Stimulated activated CD8-positive, alpha-beta memory T cell treated with anti-CD3 and anti-CD28 coated beads, Interleukin-4, amount 100 ng/mL, for 24 hours (primary cell): Measurements from ENCODE around the gene CD1B.
"Not testable (repeated sequence)": the region's sequence is repeated elsewhere in the genome, so short reads cannot be mapped to it uniquely, and the experiment has no call there.

Source experiments
- DNase-seq: peaks from one replicate; pipeline ENCODE4 v3.0.0-alpha.2; 2020; ENCODE audit warnings: low read depth

Gene CD1B

GRCh38 chr1:158331481-158332150 lies at the start of gene CD1B:
TSS of gene CD1B (minus strand) at chr1:158331531. CDS start at chr1:158331423, 108 bp downstream.
- DNase-seq = no peak

- DNase-seq = no peak
Observed at GRCh38 chr1:158374860-158375259, 43.5 kb upstream of the CD1B start.

- DNase-seq = not testable (repeated sequence)
Observed at GRCh38 chr1:158374101-158374500, 42.8 kb upstream of the CD1B start.

GRCh38 chr1:158371188-158371953 lies 40.0 kb upstream of the CD1B start:
- peak; percentile 5 for DNase-seq

- DNase-seq = no peak
Observed at GRCh38 chr1:158366783-158367182, 35.5 kb upstream of the CD1B start.

- DNase-seq = no peak
Observed at GRCh38 chr1:158362941-158363340, 31.6 kb upstream of the CD1B start.

GRCh38 chr1:158362482-158362881 lies 31.2 kb upstream of the CD1B start:
- DNase-seq = no peak

GRCh38 chr1:158357441-158357840 lies 26.1 kb upstream of the CD1B start:
- DNase-seq = no peak

GRCh38 chr1:158356616-158357015 lies 25.3 kb upstream of the CD1B start:
- no peak for DNase-seq

- no peak for DNase-seq
Observed at GRCh38 chr1:158355773-158356285, 24.5 kb upstream of the CD1B start.

GRCh38 chr1:158354255-158354654 lies 22.9 kb upstream of the CD1B start:
- no peak for DNase-seq

- DNase-seq = no peak
Observed at GRCh38 chr1:158353303-158354075, 22.2 kb upstream of the CD1B start, which contains the start of gene CD1E. TSS of gene CD1E (plus strand) at chr1:158353894. CDS start at chr1:158353989, 95 bp downstream.

- DNase-seq = not testable (repeated sequence)
Observed at GRCh38 chr1:158348946-158349345, 17.6 kb upstream of the CD1B start.

GRCh38 chr1:158336413-158336812 lies 5.1 kb upstream of the CD1B start:
- not testable (repeated sequence) for DNase-seq

GRCh38 chr1:158335213-158335532 lies 3.8 kb upstream of the CD1B start:
- DNase-seq = no peak

GRCh38 chr1:158334526-158335212 lies 3.3 kb upstream of the CD1B start:
- DNase-seq = no peak

GRCh38 chr1:158333405-158334155 lies 2.2 kb upstream of the CD1B start:
- no peak for DNase-seq

GRCh38 chr1:158331106-158331425 lies 265 bp downstream of the CD1B start:
- DNase-seq = no peak

GRCh38 chr1:158330391-158331105 lies 783 bp downstream of the CD1B start:
- DNase-seq = no peak

GRCh38 chr1:158329733-158330132 lies 1.6 kb downstream of the CD1B start:
- no peak for DNase-seq

- DNase-seq = no peak
Observed at GRCh38 chr1:158329300-158329699, 2.0 kb downstream of the CD1B start.
